CD4-positive, alpha-beta memory T cell (primary cell): ENCODE measurements around the gene CALHM5. TPM values are rescaled to one million over a fixed set of nuclear protein-coding genes. Genes with fewer than 3 reads are reported as not detected.
A peak's percentile ranks its signal among the peaks of the same experiment; 100 is the strongest.

Source experiments
- CTCF ChIA-PET: fragments of 350-600 bp; sonication (Branson Sonifier 250); formaldehyde crosslinking; loops from one replicate; lab custom pipeline; 2021; ENCODE audit warnings: inconsistent platforms; ENCODE audit not compliant: partially characterized antibody; lab: Charles Lee
- POLR2A ChIA-PET: fragments of 350-600 bp; sonication (Branson Sonifier 250); formaldehyde crosslinking; loops from one replicate; lab custom pipeline; 2021; ENCODE audit not compliant: partially characterized antibody; lab: Charles Lee
- DNase-seq, 5 donors: peaks; one replicate each; pipeline versions ENCODE4 v3.0.0 to v3.0.0-alpha.2; 2020 to 2022; ENCODE audit warnings: mixed read lengths in 1 of 5
- H3K27ac ChIP-seq: one replicate; pipeline ENCODE4 v1.7.0; 2013; ENCODE audit warnings: low read depth, low read length
- H3K27me3 ChIP-seq: 2 replicates; pipeline ENCODE4 v1.7.0; 2013; ENCODE audit warnings: mild to moderate bottlenecking, low read length, moderate library complexity; ENCODE audit not compliant: insufficient read depth
- H3K36me3 ChIP-seq: 2 replicates; pipeline ENCODE4 v1.7.0; 2013; ENCODE audit warnings: mild to moderate bottlenecking, low read length, moderate library complexity; ENCODE audit not compliant: insufficient read depth
- H3K4me1 ChIP-seq: 2 replicates; pipeline ENCODE4 v1.7.0; 2013; ENCODE audit warnings: mild to moderate bottlenecking, low read length, moderate library complexity; ENCODE audit not compliant: insufficient read depth
- H3K4me3 ChIP-seq, 2 donors: one replicate each; pipeline ENCODE4 v1.7.0; 2013; ENCODE audit warnings: low read length in 2 of 2, mild to moderate bottlenecking in 1 of 2
- H3K9me3 ChIP-seq, 2 donors: one replicate each; pipeline ENCODE4 v1.7.0; 2013; ENCODE audit warnings: low read length in 2 of 2, control low read depth in 1 of 2; ENCODE audit not compliant: control insufficient read depth in 1 of 2
- H3K27ac Mint-ChIP-seq, 7 donors: one replicate each; pipeline ENCODE4 v1.8.0; 2020 to 2021; ENCODE audit warnings: mixed read lengths in 7 of 7, mild to moderate bottlenecking in 6 of 7, inconsistent platforms in 3 of 7, moderate library complexity in 3 of 7
- H3K27me3 Mint-ChIP-seq, 2 donors: one replicate each; pipeline ENCODE4 v1.8.0; 2020 to 2021; ENCODE audit warnings: mixed read lengths in 2 of 2
- H3K36me3 Mint-ChIP-seq, 2 donors: one replicate each; pipeline ENCODE4 v1.8.0; 2020 to 2021; ENCODE audit warnings: mixed read lengths in 2 of 2, inconsistent platforms in 1 of 2, mild to moderate bottlenecking in 1 of 2
- H3K4me1 Mint-ChIP-seq, 4 donors: one replicate each; pipeline ENCODE4 v1.8.0; 2020 to 2021; ENCODE audit warnings: mixed read lengths in 4 of 4, mild to moderate bottlenecking in 1 of 4
- H3K4me3 Mint-ChIP-seq, 8 donors: one replicate each; pipeline ENCODE4 v1.8.0; 2020 to 2021; ENCODE audit warnings: mixed read lengths in 8 of 8, mild to moderate bottlenecking in 7 of 8, moderate library complexity in 6 of 8, inconsistent platforms in 3 of 8
- H3K9me3 Mint-ChIP-seq, 8 donors: one replicate each; pipeline ENCODE4 v1.8.0; 2020 to 2021; ENCODE audit warnings: mixed read lengths in 8 of 8, mild to moderate bottlenecking in 5 of 8, inconsistent platforms in 3 of 8, moderate library complexity in 1 of 8
- intact Hi-C: fragments of 100-400 bp; cut with micrococcal nuclease; formaldehyde crosslinking; loops from one replicate; pipeline ENCODE4 v1.15.1; 2023
- polyA plus RNA-seq, 2 donors: library from polyadenylated mRNA; unstranded; fragments of 300-500 nt; fragmentation: Illumina TruSeq; gene quantifications; one replicate each; pipeline ENCODE4 v1.2.3, GENCODE V29; 2021
- total RNA-seq, 2 experiments: library from RNA; stranded (reverse); gene quantifications; one replicate each; pipeline ENCODE4 v1.2.3, GENCODE V29; 2021

The CALHM5 gene
- total and polyA plus RNA-seq, 4 experiments from 2014 or later = not detected

DNA sequence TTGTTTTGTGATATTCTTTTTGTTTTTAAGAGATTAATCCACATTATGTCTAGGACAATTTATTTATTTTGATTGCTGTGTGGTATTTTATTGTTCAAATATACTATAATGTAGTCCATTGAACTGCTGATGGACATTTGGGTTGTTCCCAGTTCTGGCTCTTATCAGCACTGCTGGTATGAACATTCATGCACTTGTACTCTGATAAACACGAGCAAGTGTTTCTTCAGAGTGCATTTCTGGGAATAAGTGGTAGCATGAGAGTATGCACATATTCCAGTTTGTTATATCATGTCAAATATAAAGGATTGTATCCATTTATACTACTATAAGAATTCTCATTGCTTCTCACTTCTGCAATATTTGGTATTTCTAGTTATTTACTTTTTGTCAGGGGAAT is 43.1 kb upstream of the CALHM5 start:
- Mint-ChIP-seq H3K9me3 (no peaks in the 10 kb centered on the region), H3K4me1 (peaks cover 9 to 22% (median 16%) of the 10 kb centered on the region in 4 donors), H3K4me3 (no peak overlapping the region), H3K27ac (no peak overlapping the region), H3K27me3 (peaks cover 3 to 6% of the 10 kb centered on the region in 2 donors), H3K36me3 (no peaks in the 10 kb centered on the region)
- Histone ChIP-seq H3K27me3 (no peaks in the 10 kb centered on the region), H3K27ac (no peak overlapping the region), H3K4me1 (peaks cover 8% of the 10 kb centered on the region), H3K4me3 (no peak overlapping the region), H3K36me3 (no peaks in the 10 kb centered on the region), H3K9me3 (no peaks in the 10 kb centered on the region)
- intact Hi-C loops = no loop called here
- ChIA-PET CTCF (no interaction called here), POLR2A (no interaction called here)
- no peak for DNase-seq

DNA sequence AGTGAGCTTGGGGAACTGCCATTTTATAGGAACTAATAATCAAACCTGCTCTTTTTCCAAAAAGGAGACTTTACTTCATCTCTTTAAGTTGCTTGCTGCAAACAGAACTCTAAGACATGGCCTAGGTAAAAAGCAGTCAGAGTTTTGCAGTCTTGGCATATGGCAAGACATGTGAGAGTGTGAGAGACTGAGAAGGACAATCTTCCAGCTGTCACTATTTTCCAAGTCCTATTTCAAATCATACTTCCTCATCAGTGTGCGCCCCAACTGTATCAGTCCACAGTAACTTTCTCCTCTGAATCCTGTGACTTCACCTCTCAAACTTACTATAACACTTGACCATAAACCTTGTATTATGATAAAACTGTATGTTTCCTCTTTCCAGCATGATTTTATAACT is 39.9 kb upstream of the CALHM5 start:
- no peak overlapping the region for H3K27ac Mint-ChIP-seq
- peaks cover 1 to 2% of the 10 kb centered on the region in 2 donors for H3K27me3 Mint-ChIP-seq
- H3K4me1 ChIP-seq = peaks cover 20% of the 10 kb centered on the region
- H3K27me3 ChIP-seq = no peaks in the 10 kb centered on the region
- no peaks in the 10 kb centered on the region for H3K36me3 Mint-ChIP-seq
- CTCF ChIA-PET = no interaction called here
- H3K4me3 ChIP-seq = no peak overlapping the region
- POLR2A ChIA-PET = no interaction called here
- no peak overlapping the region for H3K4me3 Mint-ChIP-seq
- no peak overlapping the region for H3K27ac ChIP-seq
- DNase-seq = no peak
- intact Hi-C loops = no loop called here
- no peaks in the 10 kb centered on the region for H3K9me3 ChIP-seq
- no peaks in the 10 kb centered on the region for H3K9me3 Mint-ChIP-seq
- H3K4me1 Mint-ChIP-seq = peaks cover 22 to 32% (median 26%) of the 10 kb centered on the region in 4 donors
- H3K36me3 ChIP-seq = no peaks in the 10 kb centered on the region

DNA sequence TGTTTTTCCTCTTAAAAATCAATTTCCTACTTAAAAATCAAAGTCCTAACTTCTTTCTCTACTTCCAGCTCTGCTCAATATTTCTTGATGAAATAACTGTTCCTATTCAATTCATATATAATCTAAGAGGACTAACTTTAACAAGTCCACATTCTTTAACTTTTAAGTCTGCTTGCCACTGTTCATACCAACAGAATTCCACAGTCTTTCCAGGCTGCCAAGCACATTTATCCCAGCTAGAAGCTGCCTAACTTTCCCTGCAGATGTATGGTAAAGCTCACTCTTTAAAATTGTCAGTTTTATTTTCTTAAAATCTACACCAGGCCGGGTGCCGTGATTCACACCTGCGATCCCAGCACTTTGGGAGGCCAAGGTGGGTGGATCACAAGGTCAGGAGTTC is 38.7 kb upstream of the CALHM5 start:
- Histone ChIP-seq H3K27ac (no peak overlapping the region), H3K27me3 (no peaks in the 10 kb centered on the region), H3K36me3 (no peaks in the 10 kb centered on the region), H3K4me1 (peaks cover 16% of the 10 kb centered on the region), H3K9me3 (no peaks in the 10 kb centered on the region), H3K4me3 (no peak overlapping the region)
- Mint-ChIP-seq H3K27me3 (peaks cover 1 to 2% of the 10 kb centered on the region in 2 donors), H3K27ac (no peak overlapping the region), H3K36me3 (no peaks in the 10 kb centered on the region), H3K4me3 (no peak overlapping the region), H3K4me1 (peaks cover 19 to 23% (median 21%) of the 10 kb centered on the region in 4 donors), H3K9me3 (no peaks in the 10 kb centered on the region)
- CTCF ChIA-PET = no interaction called here
- POLR2A ChIA-PET = no interaction called here
- DNase-seq = no peak
- intact Hi-C loops = no loop called here

DNA sequence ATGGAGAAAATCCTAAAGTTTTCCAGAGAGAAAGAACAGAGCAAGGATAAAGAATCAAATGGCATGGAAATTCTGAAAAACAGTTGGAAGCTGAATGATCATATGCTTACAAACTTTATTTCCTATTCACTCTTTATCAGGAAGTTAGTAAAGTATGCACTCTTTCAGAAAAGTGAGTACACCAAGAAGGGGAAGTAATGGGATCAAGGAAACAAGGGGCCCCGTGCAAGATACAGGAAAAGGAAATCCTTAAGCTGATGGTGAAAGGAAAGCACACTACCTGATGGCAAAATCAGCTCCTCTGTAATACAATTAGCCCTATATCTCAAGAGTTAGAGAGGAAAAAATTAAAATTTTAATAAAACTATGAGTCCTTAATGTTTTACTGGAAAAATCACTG is 36.3 kb upstream of the CALHM5 start:
- intact Hi-C loops = no loop called here
- Mint-ChIP-seq H3K9me3 (no peaks in the 10 kb centered on the region), H3K4me1 (peaks cover 19 to 23% (median 21%) of the 10 kb centered on the region in 4 donors), H3K36me3 (no peaks in the 10 kb centered on the region), H3K27me3 (peaks cover 2 to 3% of the 10 kb centered on the region in 2 donors), H3K4me3 (peak overlapping the region in 7 of 8 donors; percentile 17 to 87 (median 80)), H3K27ac (peak overlapping the region in 4 of 7 donors; percentile 57 to 91 (median 78))
- CTCF ChIA-PET = interaction anchor here (1.0 kb wide), 1 partner anchor 187 kb away, joined by 3 read pairs; no protein-coding TSS in a partner anchor
- H3K4me1 ChIP-seq = peaks cover 15% of the 10 kb centered on the region
- DNase-seq = no peak
- no peaks in the 10 kb centered on the region for H3K9me3 ChIP-seq
- H3K36me3 ChIP-seq = no peaks in the 10 kb centered on the region
- H3K27me3 ChIP-seq = no peaks in the 10 kb centered on the region
- H3K27ac ChIP-seq = no peak overlapping the region
- no peak overlapping the region for H3K4me3 ChIP-seq
- POLR2A ChIA-PET = interaction anchor here (0.7 kb wide), 1 partner anchor 104 kb away, joined by 3 read pairs; no protein-coding TSS in a partner anchor

DNA sequence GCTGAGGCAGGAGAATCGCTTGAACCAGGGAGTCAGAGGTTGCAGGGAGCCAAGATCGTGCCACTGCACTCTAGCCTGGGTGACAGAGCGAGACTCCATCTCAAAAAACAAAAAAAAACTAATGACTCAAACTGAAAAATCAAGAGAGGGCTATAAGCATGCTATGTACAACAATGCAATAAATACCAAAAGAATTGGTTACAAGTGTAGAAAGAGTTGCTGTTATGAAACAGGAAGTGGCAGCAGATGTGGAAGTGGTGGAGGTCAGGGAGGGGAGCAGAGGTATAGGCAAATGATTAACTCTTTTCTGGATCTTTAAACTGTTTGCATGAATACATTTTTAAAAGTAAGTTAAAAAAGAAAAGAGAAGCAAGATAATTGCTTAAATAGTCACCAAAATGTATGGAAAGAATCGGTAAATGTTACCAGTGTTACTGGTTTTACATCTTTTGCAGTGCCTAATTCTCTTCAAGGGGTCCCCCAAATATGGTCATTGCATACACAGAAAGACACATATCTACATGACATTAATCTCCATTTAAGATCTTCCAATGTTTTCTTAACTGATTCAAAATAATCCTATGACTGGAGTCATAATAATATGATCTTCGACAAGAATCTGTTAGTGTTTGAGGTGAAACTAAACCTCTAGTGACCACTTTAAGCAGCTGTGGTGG is 35.3 kb upstream of the CALHM5 start:
- H3K4me1 ChIP-seq = peaks cover 15% of the 10 kb centered on the region
- peak overlapping the region in 1 of 2 donors; percentile 36 for H3K4me3 ChIP-seq

DNA sequence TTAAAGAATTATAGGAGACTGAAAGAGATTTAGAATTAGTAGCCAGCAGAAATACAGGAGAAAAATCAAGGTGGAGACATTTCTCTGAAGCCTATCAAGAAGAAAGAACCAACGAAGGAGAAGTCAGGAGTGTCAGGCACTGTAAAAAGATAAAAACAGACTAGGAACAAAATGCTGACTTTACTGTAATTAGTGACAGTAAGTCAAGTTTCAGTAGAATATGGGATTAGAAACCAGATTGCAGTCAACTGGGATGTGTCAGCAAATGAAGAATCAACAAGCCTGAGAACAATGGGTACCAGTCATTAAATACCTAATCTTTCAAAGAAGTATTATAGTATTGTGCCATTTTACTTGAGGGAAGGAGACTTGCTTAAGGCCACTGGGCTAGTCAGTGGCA is 28.7 kb upstream of the CALHM5 start:
- Mint-ChIP-seq H3K4me1 (peaks cover 0 to 4% (median 0%) of the 10 kb centered on the region in 4 donors), H3K27ac (no peak overlapping the region), H3K4me3 (no peak overlapping the region), H3K9me3 (no peaks in the 10 kb centered on the region), H3K36me3 (no peaks in the 10 kb centered on the region), H3K27me3 (peaks cover 13 to 18% of the 10 kb centered on the region in 2 donors)
- no peak for DNase-seq
- Histone ChIP-seq H3K36me3 (no peaks in the 10 kb centered on the region), H3K4me1 (no peaks in the 10 kb centered on the region), H3K9me3 (no peaks in the 10 kb centered on the region), H3K4me3 (no peak overlapping the region), H3K27ac (no peak overlapping the region), H3K27me3 (peaks cover 3% of the 10 kb centered on the region)
- ChIA-PET POLR2A (no interaction called here), CTCF (no interaction called here)
- intact Hi-C loops = no loop called here

More for the DNA sequence above, 35.3 kb upstream of the CALHM5 start:
- H3K4me3 Mint-ChIP-seq = peak overlapping the region; percentile 33 to 87 (median 80)
- ChIA-PET CTCF (no interaction called here), POLR2A (interaction anchor here (0.7 kb wide), 1 partner anchor 105 kb away, joined by 3 read pairs; no protein-coding TSS in a partner anchor)
- H3K4me1 Mint-ChIP-seq = peaks cover 19 to 23% (median 21%) of the 10 kb centered on the region in 4 donors
- peaks cover 2 to 3% of the 10 kb centered on the region in 2 donors for H3K27me3 Mint-ChIP-seq
- peak overlapping the region in 5 of 7 donors; percentile 57 to 91 (median 79) for H3K27ac Mint-ChIP-seq
- no peaks in the 10 kb centered on the region for H3K36me3 Mint-ChIP-seq
- no peaks in the 10 kb centered on the region for H3K9me3 Mint-ChIP-seq
- Histone ChIP-seq H3K36me3 (no peaks in the 10 kb centered on the region), H3K9me3 (no peaks in the 10 kb centered on the region), H3K27me3 (no peaks in the 10 kb centered on the region), H3K27ac (no peak overlapping the region)
- intact Hi-C loops = no loop called here
- peak; percentile 23 to 46 (median 39) for DNase-seq

DNA sequence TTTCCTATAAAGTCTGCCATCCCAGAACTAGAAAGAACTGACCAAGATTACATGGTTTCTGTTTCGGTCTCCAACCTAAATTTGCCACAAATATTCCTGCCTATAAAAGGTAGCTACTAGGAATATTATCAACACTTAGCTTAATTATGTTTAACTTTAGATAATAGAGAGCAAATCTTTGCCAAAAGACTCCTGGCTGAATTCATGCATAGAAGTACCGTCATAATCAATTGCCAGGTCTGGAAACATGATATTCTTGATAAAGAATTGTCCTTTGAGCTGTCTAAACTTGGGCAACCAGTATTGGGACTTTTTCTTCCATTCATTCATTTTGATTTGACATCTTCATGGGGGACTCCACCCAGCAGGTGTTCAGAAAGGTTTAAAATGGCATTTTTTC is 27.8 kb upstream of the CALHM5 start:
- H3K4me1 Mint-ChIP-seq = peaks cover 0 to 2% (median 0%) of the 10 kb centered on the region in 4 donors
- Histone ChIP-seq H3K27me3 (peaks cover 3% of the 10 kb centered on the region), H3K27ac (no peak overlapping the region), H3K4me1 (no peaks in the 10 kb centered on the region), H3K9me3 (no peaks in the 10 kb centered on the region), H3K4me3 (no peak overlapping the region), H3K36me3 (no peaks in the 10 kb centered on the region)
- H3K4me3 Mint-ChIP-seq = no peak overlapping the region
- CTCF ChIA-PET = no interaction called here
- peaks cover 15 to 16% of the 10 kb centered on the region in 2 donors for H3K27me3 Mint-ChIP-seq
- no peaks in the 10 kb centered on the region for H3K36me3 Mint-ChIP-seq
- no peak for DNase-seq
- H3K9me3 Mint-ChIP-seq = peaks cover 0 to 2% (median 0%) of the 10 kb centered on the region in 8 donors
- POLR2A ChIA-PET = no interaction called here
- no peak overlapping the region for H3K27ac Mint-ChIP-seq
- intact Hi-C loops = no loop called here
